Sciatic nerve (tissue), 2 donors: ENCODE data around the gene THUMPD3. TPM values are rescaled to one million over a fixed set of nuclear protein-coding genes. Genes with fewer than 3 reads are reported as not detected.

Source experiments
- ATAC-seq: fragments of 200-7000 bp; cut with Tn5 transposase; one replicate; pipeline ENCODE4 v1.9.1; 2020; ENCODE audit warnings: mild to moderate bottlenecking, moderate library complexity
- DNase-seq: peaks from one replicate; pipeline ENCODE4 v3.0.0-alpha.2; 2020; ENCODE audit warnings: low spot score
- intact Hi-C: fragments of 100-400 bp; cut with DNase I; formaldehyde crosslinking; loops from one replicate; pipeline ENCODE4 v1.14.2; 2022
- total RNA-seq: library from RNA; stranded (reverse); fragmentation: NEBNext Ultra II Directional; extraction: Animal tissue kit (Norgen Biotek cat#: 25700); gene quantifications from one replicate; pipeline ENCODE4 v1.2.1, GENCODE V29; 2021
- donor health status: DM: no; HTN: no; CAD: no.
- donor health status: DM: no; HTN: no; CAD: no.

The THUMPD3 gene
- total RNA-seq, 1 donor from 2014 or later: 32.2 TPM

DNA sequence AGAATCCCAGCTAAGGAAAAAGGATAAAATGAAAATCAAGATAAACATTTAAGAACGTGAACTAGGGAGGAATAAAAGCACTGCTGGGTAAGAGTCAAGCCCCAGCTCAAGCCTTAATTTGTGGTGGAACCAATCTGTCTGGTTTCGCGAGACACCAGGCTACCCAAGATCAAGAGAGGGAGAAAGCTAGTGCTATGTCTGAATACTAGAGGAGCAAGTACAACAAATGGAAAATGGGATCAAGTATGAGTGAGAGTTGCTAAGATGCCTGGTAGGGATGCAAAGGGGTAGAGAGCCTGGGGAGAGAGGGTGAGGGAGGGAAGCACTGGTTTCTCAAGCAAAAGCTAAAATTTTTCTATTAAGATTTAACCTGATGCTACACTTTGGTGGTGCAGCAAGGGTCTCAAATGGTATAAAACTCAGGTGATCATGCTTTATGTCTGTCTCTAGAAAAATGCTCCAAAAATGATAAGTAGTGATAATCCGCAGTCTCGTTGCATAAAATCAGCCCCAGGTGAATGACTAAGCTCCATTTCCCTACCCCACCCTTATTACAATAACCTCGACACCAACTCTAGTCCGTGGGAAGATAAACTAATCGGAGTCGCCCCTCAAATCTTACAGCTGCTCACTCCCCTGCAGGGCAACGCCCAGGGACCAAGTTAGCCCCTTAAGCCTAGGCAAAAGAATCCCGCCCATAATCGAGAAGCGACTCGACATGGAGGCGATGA, 32.9 kb downstream of the THUMPD3 start:
- intact Hi-C loops: no loop called here
- DNase-seq (no peak), ATAC-seq (no peak)

DNA sequence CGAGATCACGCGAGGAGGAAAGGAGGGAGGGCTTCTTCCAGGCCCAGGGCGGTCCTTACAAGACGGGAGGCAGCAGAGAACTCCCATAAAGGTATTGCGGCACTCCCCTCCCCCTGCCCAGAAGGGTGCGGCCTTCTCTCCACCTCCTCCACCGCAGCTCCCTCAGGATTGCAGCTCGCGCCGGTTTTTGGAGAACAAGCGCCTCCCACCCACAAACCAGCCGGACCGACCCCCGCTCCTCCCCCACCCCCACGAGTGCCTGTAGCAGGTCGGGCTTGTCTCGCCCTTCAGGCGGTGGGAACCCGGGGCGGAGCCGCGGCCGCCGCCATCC, 33.4 kb downstream of the THUMPD3 start:
- DNase-seq (no peak), ATAC-seq (peak; percentile 56)
- intact Hi-C loops: no loop called here

DNA sequence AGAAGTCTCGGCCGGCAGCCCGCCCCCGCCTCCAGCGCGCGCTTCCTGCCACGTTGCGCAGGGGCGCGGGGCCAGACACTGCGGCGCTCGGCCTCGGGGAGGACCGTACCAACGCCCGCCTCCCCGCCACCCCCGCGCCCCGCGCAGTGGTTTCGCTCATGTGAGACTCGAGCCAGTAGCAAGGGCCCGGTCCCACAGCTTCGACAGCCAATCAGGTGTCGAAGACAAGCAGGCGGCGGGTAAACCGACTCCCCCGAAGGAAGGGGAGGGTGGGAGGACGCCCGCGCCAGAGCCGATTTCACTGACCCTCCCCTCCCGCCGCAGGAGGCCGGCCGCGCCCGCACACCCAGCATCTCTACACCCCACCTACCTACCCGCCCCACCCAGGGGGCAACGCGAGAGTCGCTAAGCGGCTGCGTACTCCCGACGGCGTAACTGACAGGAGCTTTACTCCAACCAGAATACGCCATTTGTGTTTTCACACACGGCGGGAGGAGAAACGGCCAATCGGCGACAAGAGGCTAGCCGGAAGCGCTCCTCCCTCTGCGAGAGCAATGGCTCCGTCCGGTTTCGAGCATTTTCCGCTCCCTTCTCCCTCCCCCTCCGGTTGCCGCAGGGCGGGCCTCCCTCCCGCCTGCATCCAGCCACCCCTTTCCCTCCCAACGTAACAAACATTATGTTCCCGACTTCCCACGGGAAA, 33.9 kb downstream of the THUMPD3 start:
- intact Hi-C loops: no loop called here
- ATAC-seq (peak; percentile 94), DNase-seq (peak; percentile 98)

DNA sequence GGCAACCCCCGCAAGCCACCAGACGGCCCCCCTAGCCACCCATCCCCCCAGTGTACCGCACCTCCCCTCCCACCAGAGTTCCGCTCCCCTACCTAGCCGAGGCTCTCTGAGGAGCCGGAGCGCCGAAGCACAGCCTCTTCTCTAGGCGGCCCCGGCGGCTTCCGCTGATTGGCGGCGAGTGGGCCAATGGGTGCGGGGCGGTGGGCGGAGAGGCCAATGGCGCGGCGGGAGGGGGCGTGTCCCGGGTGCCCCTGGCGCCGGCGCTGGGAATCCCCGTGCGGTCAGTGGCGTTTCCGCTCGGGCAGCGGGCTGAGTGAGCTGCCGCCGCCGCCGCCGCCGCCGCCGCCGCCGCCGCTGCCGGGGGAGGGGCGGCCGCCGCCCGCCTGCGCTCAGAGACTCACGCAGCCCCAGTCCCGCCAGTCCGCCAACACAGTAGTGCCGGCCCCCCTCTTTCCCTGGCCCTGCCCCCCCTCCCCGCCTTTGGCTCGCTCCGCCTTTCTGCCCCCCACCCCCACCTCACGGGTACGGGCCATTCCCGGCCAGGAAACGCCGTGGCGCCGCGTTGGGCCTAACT, 34.6 kb downstream of the THUMPD3 start, which contains the start of gene SETD5:
Gene SETD5 (plus strand): TSS at position 284 of the 574 bp plus-strand sequence. CDS start 31,324 bp downstream, outside the sequence.
- peak; percentile 99 for DNase-seq
- peak; percentile 91 for ATAC-seq
- intact Hi-C loops: no loop called here

DNA sequence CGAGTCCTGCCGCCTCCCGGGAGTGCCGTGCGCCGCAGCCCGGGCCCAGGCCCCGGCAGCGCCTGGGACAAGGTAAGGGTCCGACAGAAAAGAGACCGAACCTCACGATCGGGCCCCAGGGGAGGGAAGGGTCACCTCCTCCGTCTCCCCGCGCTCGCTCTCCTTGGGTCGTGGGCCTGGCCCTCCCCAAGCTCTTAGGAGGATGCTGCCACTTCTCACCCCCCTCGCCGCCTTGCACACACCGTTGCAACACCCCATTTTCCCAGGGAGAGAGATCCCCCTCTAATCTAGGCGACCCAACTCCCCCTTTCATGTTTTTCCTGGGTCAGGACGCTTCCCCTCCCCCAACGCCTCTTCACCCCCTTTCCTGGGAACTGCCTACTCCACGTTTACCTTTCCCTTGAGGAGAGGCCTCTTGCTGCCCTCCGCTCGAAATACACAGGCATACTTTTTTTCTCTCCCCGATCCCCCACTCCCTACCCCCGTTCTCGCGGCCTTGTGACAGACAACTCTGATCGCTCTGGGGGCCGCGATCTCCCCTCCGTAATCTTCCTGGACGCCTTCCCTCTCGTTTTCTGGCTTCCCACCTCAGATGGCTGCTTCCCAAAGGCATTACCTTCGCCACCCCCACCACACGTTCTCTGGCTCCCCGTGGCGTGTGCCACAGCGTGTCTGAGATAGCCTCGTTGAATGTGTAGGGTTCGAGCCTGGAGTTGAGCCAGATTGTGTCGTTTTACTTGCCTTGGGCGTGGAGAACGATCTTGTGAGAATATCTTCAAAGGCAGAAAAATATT, 35.2 kb downstream of the THUMPD3 start:
- intact Hi-C loops: loop anchor here (2.0 kb wide), 1 partner anchor 25 kb away; no protein-coding TSS in a partner anchor
- DNase-seq: peak; percentile 73
- ATAC-seq: no peak

DNA sequence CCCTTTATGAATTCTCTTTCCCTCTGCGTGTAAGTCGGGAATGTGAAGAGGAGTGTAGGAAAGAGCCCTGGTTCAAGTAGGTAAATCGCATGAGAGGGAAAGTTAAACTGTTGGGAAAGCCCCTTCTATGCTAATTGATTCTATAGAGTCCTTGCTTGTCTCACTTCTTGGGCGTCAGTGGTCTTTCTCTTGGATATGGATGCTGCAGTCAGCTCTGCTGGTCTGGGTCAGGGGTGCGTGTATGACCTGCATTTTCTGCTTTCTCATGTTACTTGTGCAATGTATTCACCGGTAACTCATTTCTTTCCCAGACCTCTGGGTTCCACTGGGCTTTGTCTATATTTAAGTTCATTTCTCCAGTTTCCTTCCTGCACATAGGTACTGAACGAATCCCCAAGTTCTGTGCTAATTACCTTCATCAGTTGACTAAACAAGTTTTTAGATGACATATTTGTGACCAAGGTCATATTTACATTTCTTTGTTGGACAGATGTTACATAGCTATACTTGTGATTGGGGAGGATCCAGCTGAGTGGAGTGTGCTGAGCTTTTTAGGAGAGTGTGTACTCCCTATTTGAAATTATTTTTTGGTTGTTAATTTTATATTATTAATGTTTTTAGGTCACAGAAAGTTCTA, 36.0 kb downstream of the THUMPD3 start:
- intact Hi-C loops: loop anchor here (2.0 kb wide), 1 partner anchor 24 kb away; no protein-coding TSS in a partner anchor
- ATAC-seq (no peak), DNase-seq (no peak)

- intact Hi-C loops: loop anchor here (2.0 kb wide), 1 partner anchor 23 kb away; no protein-coding TSS in a partner anchor
- DNase-seq: no peak
- no peak for ATAC-seq
These were observed 36.5 kb downstream of the THUMPD3 start for GRCh38 chr3:9399337-9399703.

DNA sequence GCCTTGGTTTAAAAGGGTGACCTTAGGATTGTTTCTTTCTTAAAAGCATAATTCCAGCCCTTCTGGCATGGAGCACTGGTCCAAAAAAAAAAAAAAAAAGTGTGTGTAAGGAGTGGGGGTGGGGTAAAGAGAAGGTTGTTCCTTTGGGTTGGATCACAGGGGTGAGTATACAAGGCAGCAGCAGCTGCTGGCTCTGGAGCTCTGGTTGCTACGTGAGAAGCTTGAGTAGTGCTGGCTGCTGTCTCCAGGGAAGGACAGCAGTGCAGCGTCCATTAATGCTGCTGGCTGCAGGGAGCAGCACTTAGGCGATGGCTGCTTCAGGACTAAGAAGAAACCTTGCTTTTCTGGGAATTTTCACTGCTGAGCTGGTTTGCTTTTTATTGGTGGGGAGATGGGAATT, 36.9 kb downstream of the THUMPD3 start:
- peak; percentile 71 for DNase-seq
- intact Hi-C loops: loop anchor here (2.0 kb wide), 1 partner anchor 23 kb away; no protein-coding TSS in a partner anchor
- peak; percentile 26 for ATAC-seq

GRCh38 chr3:9400616-9401015, 37.8 kb downstream of the THUMPD3 start:
- ATAC-seq (no peak), DNase-seq (no peak)

DNA sequence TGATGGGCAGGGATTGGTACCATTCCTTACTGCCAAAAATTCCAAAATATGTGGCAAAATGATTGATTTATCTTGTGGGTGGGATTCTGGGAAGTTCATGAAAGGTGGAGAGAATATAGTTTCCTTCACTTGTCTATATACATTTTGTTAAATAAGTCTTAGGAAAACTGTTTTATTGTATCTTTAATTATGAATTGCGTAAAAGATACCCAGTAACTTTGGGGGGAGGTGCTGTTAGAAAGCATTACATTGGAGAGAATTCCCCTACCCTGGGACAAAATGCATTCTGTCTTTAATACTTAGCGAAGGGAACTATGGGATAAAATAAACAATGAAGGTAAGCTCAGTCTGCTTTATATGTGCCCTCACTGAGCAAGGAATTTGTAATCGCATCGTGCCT, 39.1 kb downstream of the THUMPD3 start:
- DNase-seq (no peak), ATAC-seq (no peak)
- intact Hi-C loops: no loop called here

More at GRCh38 chr3:9400616-9401015, 37.8 kb downstream of the THUMPD3 start:
- intact Hi-C loops: no loop called here

- intact Hi-C loops: no loop called here
- ATAC-seq (no peak), DNase-seq (peak; percentile 67)
These were observed 39.8 kb downstream of the THUMPD3 start for GRCh38 chr3:9402410-9403228.

GRCh38 chr3:9403463-9403862, 40.6 kb downstream of the THUMPD3 start:
- intact Hi-C loops: no loop called here
- ATAC-seq (no peak), DNase-seq (no peak)

DNA sequence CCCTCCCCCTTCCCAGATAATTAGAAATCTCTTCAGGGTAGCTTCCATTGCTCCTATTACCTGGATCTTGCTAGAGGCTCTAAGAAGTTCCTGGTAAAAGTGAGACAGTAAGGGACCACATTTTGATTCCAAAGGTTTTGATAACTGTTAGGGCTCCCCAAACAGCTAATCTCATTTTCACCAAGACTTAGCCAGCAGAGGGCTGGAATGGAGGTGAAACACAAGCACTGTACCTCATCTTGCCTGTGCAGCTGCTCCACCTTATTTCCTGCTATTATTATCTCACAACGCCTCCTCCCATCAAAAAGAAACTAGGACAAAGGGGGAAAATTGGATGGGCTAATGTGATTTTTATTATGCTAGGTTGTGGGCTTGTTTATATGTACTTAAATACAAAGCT, 41.8 kb downstream of the THUMPD3 start:
- DNase-seq: no peak
- intact Hi-C loops: no loop called here
- ATAC-seq: no peak

GRCh38 chr3:9405756-9406155, 42.9 kb downstream of the THUMPD3 start:
- ATAC-seq (no peak), DNase-seq (no peak)
- intact Hi-C loops: no loop called here

GRCh38 chr3:9406856-9407626, 44.2 kb downstream of the THUMPD3 start:
- no peak for ATAC-seq
- intact Hi-C loops: no loop called here
- no peak for DNase-seq

DNA sequence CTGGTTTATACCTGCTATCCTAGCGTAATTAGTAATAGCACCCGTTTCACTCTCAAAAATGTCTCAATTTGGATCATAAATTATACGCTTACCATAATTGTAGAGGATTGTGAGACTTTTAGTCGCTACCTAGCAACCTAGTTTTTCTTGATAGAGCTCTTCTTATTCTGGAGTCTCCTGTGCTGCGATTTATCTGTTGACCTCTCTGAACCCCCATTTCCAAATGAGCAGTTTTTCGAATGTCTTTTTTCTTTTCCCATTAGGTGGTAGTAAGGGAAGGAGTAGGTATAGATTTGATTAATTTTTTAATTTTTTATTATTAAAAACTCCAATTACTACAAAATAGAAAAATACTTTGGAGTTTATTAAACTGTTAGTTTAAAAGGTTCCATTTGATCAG, 45.2 kb downstream of the THUMPD3 start:
- intact Hi-C loops: no loop called here
- DNase-seq (no peak), ATAC-seq (no peak)

DNA sequence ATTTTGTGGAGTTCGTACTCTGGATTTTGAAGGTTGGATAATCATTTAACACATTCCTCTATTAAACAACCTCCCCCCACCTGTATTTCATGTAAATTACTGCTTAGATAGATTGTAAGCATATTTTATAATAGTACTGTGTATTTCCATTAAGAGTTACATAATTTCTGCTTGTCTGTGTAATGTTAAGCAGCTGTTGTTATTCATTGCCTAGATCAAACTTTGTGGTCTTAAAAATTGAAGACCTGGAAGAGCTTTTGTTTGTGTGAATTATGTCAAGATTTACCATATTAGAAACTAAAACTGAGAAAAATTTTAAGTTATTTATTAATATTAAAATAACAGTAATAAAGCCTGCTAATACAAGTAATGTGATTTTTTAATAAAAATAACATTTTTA, 45.7 kb downstream of the THUMPD3 start:
- DNase-seq (no peak), ATAC-seq (no peak)
- intact Hi-C loops: no loop called here
